HCT116 (cell line): ENCODE data around the gene HAND2.

ENCODE experiments used
- CBX3 ChIP-seq: IDR thresholded peaks from 2 replicates; pipeline ENCODE4 v1.6.1; 2012; ENCODE audit warnings: low read depth
- EGR1 ChIP-seq: IDR thresholded peaks from 2 replicates; pipeline ENCODE4 v1.6.1; 2012; ENCODE audit warnings: low read depth
- POLR2A ChIP-seq: IDR thresholded peaks from 2 replicates; pipeline ENCODE4 v1.7.0; 2011; ENCODE audit warnings: borderline replicate concordance; ENCODE audit not compliant: insufficient read depth, insufficient read length; ENCODE audit errors: extremely low read depth
- TF ChIP-seq, protein P1 (sequence below), 3 experiments: fragments of 200-600 bp in 1 of 3; sonication (generic) in 1 of 3; IDR thresholded peaks in 2 of 3; conservative IDR thresholded peaks in 1 of 3; 2 replicates each; pipeline ENCODE4 v1.5.1; 2012 to 2017; ENCODE audit warnings: low read depth in 2 of 3, low read length in 2 of 3, antibody characterized with exemption in 1 of 3, borderline replicate concordance in 1 of 3, control low read depth in 1 of 3, mild to moderate bottlenecking in 1 of 3, mixed read lengths in 1 of 3, mixed run types in 1 of 3, moderate library complexity in 1 of 3; ENCODE audit not compliant: insufficient read depth in 1 of 3

DNA sequence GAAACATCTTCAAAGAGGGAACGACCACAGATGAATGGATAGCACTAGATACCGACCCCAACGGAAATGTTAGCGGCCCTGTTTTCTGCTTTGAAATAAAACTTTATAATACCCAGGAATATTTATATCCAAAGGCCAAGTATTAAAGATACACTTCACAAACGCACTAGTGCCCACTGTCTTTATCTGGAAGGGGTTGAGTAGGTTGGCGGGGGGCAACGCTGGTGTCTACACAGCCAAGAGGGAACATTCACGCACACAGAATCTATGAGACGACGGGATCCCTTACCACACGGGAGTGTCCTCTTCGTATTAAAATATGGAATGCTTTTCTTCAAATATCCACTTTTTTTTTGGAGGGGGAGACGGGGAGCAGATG, 3.3 kb downstream of the HAND2 start:
- TF ChIP-seq POLR2A (no peak), EGR1 (no peak), CBX3 (no peak)
- TF ChIP-seq, protein P1, sequence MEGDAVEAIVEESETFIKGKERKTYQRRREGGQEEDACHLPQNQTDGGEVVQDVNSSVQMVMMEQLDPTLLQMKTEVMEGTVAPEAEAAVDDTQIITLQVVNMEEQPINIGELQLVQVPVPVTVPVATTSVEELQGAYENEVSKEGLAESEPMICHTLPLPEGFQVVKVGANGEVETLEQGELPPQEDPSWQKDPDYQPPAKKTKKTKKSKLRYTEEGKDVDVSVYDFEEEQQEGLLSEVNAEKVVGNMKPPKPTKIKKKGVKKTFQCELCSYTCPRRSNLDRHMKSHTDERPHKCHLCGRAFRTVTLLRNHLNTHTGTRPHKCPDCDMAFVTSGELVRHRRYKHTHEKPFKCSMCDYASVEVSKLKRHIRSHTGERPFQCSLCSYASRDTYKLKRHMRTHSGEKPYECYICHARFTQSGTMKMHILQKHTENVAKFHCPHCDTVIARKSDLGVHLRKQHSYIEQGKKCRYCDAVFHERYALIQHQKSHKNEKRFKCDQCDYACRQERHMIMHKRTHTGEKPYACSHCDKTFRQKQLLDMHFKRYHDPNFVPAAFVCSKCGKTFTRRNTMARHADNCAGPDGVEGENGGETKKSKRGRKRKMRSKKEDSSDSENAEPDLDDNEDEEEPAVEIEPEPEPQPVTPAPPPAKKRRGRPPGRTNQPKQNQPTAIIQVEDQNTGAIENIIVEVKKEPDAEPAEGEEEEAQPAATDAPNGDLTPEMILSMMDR (IDR thresholded peaks at IDR 0.05 in 2 of 3, conservative IDR thresholded peaks at IDR 0.05 in 1 of 3; ENCODE audit: borderline replicate concordance in 1 of 3, insufficient read depth in 1 of 3, low read depth in 2 of 3, low read length in 2 of 3), result no peak
